HG03135 (cell line): ENCODE measurements around the gene SLC4A1AP.

Experiments used
- ATAC-seq: cut with Tn5 transposase; IDR thresholded peaks from one replicate; pipeline ENCODE4 v1.9.1; 2021; ENCODE audit warnings: mild to moderate bottlenecking, moderate library complexity; ENCODE audit not compliant: unreplicated experiment

SLC4A1AP gene

GRCh38 chr2:27739058-27739373 is 75.3 kb downstream of the SLC4A1AP start:
- no peak for ATAC-seq

GRCh38 chr2:27741673-27742072 is 78.0 kb downstream of the SLC4A1AP start:
- ATAC-seq, result no peak

GRCh38 chr2:27742571-27742970 is 78.9 kb downstream of the SLC4A1AP start:
- ATAC-seq, result no peak
